ENCODE data around the gene CALM3.

Gene CALM3

DNA sequence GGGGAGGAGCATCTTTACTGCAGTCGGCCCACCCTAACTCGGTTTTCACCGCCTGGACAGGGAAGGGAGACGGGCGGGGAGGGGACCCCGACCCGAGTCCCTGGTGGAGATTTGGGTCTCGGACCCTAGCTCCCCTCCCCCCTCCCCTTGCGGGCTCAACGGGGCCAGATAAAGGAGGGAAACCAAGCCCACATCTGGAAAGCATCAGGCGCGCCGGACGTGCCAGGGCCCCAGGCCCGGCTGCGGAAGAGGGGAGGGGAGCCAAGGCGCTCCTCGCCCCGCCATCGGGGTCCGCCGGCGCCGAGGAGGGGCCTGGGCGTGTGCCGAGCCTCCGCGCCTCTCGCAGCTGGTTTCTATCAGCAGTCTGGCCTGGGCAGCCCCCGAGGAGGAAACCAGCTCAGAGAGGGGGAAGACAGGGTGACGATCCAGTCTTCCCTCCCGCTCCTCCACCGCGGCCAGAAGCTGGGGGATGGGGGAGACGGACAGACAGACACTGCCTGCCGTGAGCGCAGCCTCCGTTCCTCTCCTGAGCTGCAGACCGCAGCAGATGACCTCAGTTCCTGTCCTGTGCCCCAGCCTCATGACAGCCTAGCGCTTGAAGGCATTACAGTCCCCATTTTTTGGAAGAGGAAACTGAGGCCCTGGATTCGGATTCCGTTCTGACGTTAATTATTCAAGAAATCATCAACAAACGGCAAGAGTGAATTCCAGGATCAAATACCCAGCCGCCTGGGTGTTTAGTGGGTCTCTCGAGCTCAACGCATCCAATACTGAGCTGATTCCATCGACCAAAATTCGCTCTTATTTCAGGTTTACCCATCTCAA is 38.4 kb downstream of the CALM3 start:
- no peak for DNase-seq

DNA sequence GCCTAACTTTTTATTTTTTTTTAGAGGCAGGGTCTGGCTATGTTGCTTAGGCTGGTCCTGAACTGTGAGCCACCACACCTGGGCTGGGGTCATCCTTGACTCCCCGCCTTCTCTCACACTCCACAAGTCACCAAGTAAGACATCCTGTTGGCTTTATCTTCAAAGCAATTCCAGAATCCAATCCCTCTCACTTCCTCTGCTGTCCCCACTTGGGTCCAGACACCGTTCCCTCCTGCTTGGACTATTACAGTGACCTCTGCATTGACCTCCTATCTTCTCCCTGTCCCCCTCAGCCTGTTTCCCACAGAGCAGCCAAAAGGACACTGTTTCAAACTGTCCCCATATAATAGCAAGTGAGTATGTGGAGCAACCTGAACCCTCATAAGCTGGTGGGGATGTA is 39.5 kb downstream of the CALM3 start:
- DNase-seq, result no peak

DNA sequence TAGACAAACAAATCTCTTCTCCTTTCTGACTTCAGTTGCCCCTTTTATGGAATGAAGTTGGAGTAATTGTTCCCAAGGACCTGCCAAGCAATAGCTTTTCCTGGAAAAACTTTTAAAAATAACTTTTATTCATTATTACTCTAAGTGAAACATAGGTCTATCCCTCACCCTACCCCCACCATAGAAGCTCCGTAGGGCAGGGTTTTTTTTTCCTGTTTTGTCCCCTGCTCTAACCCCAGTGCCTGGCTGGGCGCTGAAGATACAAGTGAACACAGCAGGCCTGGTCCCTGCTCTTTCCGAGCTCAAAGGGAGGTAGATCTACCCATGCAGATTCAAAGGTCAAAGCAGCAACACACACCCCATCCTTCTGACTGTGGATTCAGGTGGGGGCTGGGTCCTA is 43.6 kb downstream of the CALM3 start:
- DNase-seq, result no peak

DNA sequence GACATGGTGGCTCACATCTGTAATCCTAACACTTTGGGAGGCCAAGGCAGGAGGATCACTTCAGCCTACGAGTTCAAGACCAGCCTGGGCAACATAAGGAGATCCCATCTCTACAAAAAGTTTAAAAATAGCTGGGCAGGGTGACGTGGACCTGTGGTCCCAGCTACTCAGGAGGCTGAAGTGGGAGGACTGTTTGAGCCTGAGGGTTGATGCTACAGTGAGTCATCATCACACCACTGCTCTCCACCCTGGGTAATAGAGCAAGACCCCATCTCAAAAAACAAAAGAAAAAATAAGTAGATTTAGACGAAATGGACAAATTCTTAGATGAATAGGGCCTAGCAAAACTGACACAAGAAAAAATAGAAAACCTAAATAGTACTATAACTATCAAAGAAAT is 45.3 kb downstream of the CALM3 start:
- no peak for DNase-seq

DNA sequence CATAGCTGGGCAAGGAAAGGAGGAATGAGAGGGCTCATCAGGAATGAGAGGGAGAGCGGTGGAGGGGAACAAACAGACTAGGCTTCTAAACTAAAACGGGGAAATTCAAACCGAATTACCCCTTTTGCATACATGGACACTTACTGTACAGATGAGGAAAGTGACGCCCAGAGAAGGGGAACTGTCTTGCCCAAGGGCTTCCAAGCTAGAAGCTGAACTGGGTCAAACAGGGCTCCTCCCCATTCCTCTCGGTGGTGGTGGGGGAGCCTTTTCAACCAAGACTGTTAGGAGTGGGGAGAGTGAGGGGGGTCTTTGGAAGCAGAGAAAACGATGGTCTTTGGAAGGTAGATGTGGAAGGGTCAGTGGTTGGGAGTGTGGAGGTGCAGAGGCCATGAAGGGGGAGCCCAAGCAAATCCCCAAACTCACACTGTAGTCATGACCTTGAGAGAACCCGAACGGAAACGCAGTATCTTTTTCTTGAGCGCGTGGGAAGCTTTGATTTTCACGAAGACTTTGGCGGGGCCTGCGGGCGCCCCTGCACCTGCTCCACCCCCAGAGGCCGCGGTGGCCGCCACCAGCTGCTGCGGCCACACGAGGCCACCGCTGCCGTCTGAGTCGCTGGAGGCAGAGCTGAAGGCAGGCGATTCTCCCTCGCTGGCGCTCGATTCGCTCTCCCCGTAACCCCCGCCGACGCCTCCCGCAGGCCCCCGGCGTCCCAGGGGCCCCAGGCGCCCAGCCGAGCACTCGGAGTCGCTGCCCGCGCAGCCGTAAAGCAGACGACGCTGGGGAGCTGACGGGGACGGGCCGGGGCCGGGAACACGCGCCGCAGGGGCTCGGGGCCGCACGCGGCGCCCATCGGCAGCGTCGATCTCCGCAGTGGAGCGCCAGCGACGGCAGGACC is 47.2 kb downstream of the CALM3 start:
- no peak for DNase-seq

DNA sequence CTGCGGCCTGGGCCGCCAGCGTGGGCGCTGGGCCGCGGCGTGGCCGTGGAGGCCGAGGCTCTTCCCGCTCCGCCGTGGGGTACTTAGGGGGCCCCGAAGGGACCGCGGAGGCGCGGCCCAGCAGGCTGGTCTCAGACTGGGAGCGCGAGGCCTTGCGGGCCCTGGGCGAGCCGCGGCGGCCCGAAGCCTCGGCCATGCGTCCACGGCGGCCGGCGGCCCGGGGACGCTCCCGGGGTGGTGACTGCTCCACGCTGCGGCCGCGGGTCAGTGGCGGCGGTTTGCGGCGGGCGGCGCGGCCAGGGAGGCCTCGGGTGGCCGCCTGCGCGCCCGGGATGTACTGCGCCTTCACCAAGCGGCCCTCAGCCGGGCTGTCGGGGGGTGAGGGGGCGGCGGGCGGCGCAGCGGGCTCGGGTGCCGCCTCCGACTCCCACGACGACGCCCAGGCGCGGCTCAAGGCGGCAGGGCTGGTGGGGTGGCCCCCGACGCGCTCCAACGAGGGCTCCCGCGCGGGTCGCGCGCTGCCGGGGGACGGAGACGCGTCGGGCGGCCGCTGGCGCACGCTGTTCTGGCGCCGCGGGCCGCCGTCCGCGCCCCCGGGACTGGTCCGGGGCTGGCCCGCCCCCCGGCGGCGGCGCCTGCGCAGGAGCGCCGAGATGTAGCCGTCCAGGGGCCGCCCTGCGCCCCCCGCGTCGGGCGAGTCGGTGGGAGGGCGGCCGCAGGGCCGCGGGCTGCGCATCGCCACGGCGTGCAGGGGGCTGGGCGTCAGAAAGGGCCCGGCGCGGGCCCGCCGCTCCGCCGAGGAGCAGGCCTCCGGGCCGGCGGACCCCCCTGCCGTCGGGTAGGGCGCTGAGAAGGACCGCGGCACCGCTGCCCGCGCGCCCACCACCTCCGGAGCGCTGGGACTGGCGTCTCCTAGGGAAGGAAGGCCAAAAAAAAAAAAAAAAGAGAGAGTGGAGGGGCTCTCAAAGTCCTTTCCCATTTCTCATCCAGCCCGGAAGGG is 48.1 kb downstream of the CALM3 start:
- DNase-seq, result no peak

DNA sequence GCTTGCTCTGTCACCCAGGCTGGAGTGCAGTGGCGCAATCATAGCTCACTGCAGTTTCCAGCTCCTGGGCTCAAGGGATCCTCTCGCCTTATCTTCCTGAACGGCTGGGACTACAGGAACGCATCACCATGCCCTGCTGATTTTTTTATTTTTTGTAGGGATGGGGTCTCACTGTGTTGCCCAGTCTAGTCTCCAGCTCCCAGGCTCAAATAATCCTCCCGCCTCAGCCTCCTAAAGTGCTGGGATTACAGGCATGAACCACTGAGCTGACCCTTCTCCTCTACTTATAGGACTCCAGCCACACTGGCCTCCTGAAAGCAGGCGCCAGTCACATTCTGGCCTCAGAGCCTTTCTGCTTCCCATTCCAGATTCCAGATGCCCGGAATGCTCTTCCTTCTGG is 49.3 kb downstream of the CALM3 start:
- DNase-seq, result no peak

DNA sequence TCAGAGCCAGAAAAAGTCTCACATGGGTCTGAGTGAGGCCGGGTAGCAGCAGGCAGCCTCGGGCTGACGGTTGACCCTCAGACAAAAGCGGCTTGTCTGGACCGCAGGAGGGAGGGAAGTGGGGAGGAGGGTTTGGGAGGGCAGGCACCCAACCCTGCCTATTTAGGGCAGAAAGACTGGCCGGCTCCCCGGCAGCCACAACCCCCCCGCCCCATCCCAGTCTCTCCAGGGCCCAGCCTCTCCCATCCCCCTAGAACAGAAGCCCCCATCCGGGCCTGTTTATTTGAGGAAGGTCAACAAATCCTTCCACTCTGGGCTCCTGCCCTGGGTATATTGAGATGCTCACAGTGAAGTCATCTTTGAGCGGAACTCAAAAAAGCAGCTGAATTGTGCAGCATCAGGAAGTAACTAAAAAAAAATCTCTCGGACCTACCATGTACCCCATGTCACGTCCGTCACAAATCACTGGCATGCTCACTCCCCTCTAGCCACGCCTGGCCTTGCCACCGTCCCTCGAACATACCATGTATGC is 53.6 kb downstream of the CALM3 start:
- no peak for DNase-seq

DNA sequence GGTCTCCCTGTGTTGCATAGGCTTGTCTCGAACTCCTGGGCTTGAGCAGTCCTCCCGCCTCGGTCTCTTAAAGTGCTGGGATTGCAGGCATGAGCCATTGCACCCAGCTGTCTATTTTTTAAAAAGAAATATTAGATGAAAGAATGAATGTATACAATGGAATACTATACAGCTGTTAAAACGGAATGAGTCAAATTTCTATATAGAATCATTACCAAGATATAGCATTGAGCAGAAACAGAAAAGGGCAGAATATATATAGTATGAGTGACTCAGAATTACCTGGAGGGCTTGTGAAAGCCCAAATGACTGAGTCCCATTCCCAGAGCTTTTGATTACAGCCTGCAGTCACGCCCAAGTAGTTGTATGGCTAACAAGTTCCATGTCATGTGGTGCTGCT is 55.4 kb downstream of the CALM3 start:
- no peak for DNase-seq

DNA sequence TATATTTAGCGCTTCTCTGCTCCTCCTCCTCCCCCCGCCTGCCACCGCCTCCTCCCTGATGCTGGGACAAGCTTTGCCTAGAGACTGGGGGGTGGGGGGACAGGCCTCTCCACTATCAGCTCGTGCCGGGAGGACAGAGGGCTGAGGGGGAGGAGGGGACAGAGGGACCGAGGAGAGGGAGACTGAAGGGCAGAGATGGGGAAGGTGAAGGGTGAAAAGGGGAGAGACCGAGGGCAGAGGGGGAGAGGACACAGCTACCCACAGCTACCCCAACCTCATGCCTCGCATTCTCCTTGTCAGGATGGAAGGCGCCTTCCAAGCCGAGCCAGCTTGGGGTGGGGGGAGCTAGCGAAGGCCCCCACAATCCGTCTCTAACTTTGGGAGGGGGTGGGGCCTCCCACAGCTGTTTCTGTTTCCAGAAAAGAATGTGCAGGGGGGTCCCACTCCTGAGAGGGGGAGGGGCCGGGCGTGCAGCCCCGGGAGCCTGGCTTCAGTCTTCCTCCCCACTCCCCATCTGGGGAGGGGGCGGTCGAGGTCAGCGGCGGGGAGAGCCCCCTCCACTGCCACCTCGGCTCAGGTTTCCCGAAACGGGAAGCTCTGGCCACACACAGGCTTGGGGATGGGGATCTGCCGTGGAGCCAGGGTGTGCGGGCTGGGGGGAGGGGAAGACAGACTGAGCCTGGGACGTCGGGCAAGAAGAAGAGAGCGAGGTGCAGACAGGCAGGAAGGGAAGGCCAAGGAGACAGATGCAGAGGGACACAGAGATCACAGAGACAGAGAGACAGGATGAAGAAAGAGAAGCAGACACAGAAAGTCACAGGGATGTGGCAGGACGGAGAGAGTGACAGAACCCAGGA is 58.2 kb downstream of the CALM3 start:
- no peak for DNase-seq

DNA sequence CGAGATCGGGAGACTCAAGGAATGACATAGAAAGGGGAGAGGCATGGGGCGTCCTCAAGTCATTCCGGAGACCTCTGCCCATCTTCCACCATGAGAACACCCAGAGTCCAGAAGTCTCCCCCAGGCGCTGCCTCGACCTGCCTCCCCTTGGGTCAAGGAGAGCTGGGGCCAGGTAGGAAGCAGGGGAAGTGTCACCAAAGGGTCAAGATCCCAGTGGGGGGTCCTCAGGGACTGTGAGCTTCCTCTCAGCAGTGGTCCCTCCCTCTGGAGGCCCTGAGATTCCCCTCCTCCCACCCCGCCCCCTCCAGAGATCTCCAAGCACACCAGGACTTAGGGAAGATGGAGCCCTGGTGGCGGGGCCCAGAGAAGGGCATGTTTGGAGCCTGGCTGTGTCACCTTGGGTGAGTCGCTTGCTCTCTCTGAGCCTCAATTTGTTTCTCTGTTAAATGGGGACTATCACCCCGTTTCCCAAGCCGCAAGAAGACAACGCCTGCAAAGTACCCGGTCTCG is 58.9 kb downstream of the CALM3 start:
- DNase-seq, result no peak

Measured in SIG-M5 (cell line).